Calu3 (cell line): Measurements from ENCODE around the gene MYO1E. TPM values are rescaled to one million over a fixed set of nuclear protein-coding genes. Genes with fewer than 3 reads are reported as not detected.

Experiments used
- BruUV-seq: library from RNA; stranded (reverse); fragments of 400-500 nt; replicated peaks from 2 replicates; lab custom pipeline; 2021; lab: Mats Ljungman, UMichigan
- CTCF ChIA-PET: fragments of 300-600 bp; sonication (Branson Sonifier 250); formaldehyde crosslinking; loops from one replicate; lab custom pipeline; 2022; ENCODE audit warnings: antibody characterized with exemption; lab: Charles Lee
- DNase-seq: peaks from one replicate; pipeline ENCODE4 v3.0.0; 2022
- H3K27ac Mint-ChIP-seq: one replicate; pipeline ENCODE4 v1.8.0; 2022; ENCODE audit warnings: mixed read lengths; ENCODE audit not compliant: unreplicated experiment
- H3K27me3 Mint-ChIP-seq: one replicate; pipeline ENCODE4 v1.8.0; 2022; ENCODE audit warnings: mixed read lengths; ENCODE audit not compliant: unreplicated experiment
- H3K36me3 Mint-ChIP-seq: one replicate; pipeline ENCODE4 v1.8.0; 2022; ENCODE audit warnings: mild to moderate bottlenecking, moderate library complexity, mixed read lengths; ENCODE audit not compliant: insufficient read depth, unreplicated experiment
- H3K4me1 Mint-ChIP-seq: one replicate; pipeline ENCODE4 v1.8.0; 2022; ENCODE audit warnings: mild to moderate bottlenecking, low read depth, mixed read lengths; ENCODE audit not compliant: unreplicated experiment
- H3K4me3 Mint-ChIP-seq: one replicate; pipeline ENCODE4 v1.8.0; 2022; ENCODE audit warnings: mild to moderate bottlenecking, low read depth, moderate library complexity, mixed read lengths; ENCODE audit not compliant: unreplicated experiment
- H3K9me3 Mint-ChIP-seq: one replicate; pipeline ENCODE4 v1.8.0; 2022; ENCODE audit warnings: low read depth, mixed read lengths; ENCODE audit not compliant: unreplicated experiment
- intact Hi-C: fragments of 100-400 bp; cut with micrococcal nuclease; formaldehyde crosslinking; loops from one replicate; pipeline ENCODE4 v1.10.0; 2022; ENCODE audit not compliant: unreplicated experiment
- total RNA-seq: library from RNA; stranded (reverse); gene quantifications from 2 replicates; pipeline ENCODE4 v1.2.3, GENCODE V29; 2022
- TF ChIP-seq, protein P1 (sequence below): fragments of 200-600 bp; IDR thresholded peaks from one replicate; pipeline ENCODE4 v1.8.0; 2022; ENCODE audit warnings: antibody characterized with exemption; ENCODE audit not compliant: unreplicated experiment

MYO1E gene
- total RNA-seq, 1 experiment from 2014 or later: 617 TPM

DNA sequence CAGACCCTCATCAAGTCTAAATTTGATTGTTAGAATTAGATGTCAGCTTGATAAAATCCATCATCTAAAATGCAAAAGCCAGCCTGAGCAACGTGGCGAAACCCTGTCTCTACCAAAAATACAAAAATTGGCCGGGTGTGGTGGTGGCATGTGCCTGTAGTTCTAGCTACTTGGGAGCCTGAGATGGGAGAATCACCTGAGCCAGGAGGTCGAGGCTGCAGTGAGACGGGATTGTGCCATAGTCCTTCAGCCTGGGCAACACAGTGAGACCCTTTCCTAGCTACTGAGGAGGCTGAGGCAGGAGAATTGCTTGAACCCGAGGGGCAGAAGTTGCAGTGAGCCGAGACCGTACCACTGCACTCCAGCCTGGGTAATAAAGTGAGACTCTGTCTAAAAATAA, 69.5 kb downstream of the MYO1E start:
- no peak for DNase-seq
- H3K27ac Mint-ChIP-seq: peak overlapping the region; percentile 92
- CTCF ChIA-PET: interaction anchor here (0.6 to 1.3 kb wide), 3 partner anchors 11 to 93 kb away, joined by 3 to 11 read pairs (median 5); no protein-coding TSS in a partner anchor
- no peaks in the 10 kb centered on the region for H3K9me3 Mint-ChIP-seq
- H3K4me1 Mint-ChIP-seq: peaks cover 88% of the 10 kb centered on the region
- intact Hi-C loops: no loop called here
- peak overlapping the region; percentile 29 for H3K4me3 Mint-ChIP-seq
- peaks cover 56% of the 10 kb centered on the region for H3K36me3 Mint-ChIP-seq
- TF ChIP-seq, protein P1, sequence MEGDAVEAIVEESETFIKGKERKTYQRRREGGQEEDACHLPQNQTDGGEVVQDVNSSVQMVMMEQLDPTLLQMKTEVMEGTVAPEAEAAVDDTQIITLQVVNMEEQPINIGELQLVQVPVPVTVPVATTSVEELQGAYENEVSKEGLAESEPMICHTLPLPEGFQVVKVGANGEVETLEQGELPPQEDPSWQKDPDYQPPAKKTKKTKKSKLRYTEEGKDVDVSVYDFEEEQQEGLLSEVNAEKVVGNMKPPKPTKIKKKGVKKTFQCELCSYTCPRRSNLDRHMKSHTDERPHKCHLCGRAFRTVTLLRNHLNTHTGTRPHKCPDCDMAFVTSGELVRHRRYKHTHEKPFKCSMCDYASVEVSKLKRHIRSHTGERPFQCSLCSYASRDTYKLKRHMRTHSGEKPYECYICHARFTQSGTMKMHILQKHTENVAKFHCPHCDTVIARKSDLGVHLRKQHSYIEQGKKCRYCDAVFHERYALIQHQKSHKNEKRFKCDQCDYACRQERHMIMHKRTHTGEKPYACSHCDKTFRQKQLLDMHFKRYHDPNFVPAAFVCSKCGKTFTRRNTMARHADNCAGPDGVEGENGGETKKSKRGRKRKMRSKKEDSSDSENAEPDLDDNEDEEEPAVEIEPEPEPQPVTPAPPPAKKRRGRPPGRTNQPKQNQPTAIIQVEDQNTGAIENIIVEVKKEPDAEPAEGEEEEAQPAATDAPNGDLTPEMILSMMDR: no peak
- BruUV-seq: no TSS peak
- no peaks in the 10 kb centered on the region for H3K27me3 Mint-ChIP-seq

DNA sequence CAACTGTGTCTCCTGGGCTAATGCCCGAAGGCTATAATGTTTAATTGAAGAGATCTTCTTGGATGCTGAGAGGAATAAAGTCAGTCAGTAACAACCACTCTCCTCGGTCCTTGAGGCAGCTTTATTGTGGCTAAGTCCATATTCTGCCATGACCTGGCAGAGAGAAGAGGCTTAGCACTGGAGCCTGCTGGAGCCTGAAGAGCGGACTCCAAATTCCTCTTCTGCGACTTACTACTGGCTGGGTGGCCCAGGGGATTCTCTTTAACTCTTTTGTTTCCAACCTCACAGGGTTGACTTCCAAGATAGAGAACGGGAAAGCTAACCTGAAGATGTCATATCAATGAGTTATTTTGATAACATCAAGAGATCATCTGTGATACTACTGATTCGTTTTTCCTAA, 71.1 kb downstream of the MYO1E start:
- no peak overlapping the region for H3K4me3 Mint-ChIP-seq
- BruUV-seq: no TSS peak
- H3K4me1 Mint-ChIP-seq: peaks cover 85% of the 10 kb centered on the region
- CTCF ChIA-PET: interaction anchor here (0.6 kb wide), 1 partner anchor 45 kb away, joined by 3 read pairs; no protein-coding TSS in a partner anchor
- peaks cover 60% of the 10 kb centered on the region for H3K36me3 Mint-ChIP-seq
- no peaks in the 10 kb centered on the region for H3K27me3 Mint-ChIP-seq
- no peaks in the 10 kb centered on the region for H3K9me3 Mint-ChIP-seq
- no peak for DNase-seq
- intact Hi-C loops: no loop called here
- peak overlapping the region; percentile 92 for H3K27ac Mint-ChIP-seq
- TF ChIP-seq, protein P1: no peak

DNA sequence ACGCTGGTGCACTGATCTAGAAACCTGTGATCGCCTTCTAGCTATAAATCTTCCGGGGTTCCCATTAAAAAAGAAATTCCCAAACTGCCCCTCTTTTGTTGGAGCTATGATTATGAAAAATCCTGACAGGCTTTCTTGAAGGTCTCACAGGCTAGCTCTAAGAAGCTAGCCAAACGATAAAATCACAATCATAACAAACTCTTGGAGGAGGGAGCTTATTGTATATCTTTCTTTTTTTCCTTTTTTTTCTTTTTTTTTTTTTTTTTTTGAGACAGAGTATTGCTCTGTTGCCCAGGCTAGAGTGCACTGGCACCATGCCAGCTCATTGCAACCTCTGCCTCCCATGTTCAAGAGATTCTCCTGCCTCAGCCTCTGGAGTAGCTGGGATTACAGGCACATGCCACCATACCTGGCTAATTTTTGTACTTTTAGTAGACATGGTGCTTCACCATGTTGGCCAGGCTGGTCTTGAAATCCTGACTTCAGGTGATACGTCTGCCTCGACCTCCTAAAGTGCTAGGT, 72.0 kb downstream of the MYO1E start:
- BruUV-seq: TSS peak; percentile 24

DNA sequence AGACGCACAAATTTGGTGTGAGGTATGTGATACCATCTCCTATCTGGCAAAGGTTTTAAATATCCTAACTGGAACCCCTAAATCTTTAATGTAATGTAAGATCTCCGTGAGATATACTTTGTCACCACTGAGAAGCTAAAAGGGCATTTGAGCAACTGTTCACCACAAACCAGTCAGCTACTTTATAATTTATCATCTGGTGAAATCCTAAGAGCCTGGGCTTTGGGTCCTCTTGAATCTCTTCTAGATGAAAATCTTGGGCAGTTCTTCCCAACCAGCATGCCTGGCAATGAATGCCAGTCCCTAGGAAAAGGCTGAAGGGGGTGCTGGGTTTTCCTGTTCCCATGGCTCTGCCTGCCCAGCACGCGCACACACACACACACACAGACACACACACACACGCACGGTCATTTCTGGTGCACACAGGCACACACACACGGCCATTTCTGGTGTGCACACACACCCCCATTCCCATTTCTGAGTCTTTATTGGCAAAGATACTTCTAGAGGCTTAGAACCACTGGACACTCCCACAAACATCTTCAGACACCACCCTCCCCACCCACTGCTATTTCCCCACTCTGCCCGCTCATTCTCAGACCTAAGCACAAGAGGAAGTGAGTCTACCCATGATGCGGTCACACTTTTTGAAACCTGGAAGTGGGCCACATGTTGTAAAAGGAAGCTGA, 72.6 kb downstream of the MYO1E start:
- H3K27me3 Mint-ChIP-seq: no peaks in the 10 kb centered on the region
- CTCF ChIA-PET: interaction anchor here (0.6 to 3.1 kb wide), 14 partner anchors 8 to 322 kb away, joined by 3 to 13 read pairs (median 6); no protein-coding TSS in a partner anchor
- BruUV-seq: TSS peak; percentile 73
- peak overlapping the region; percentile 92 for H3K27ac Mint-ChIP-seq
- H3K4me1 Mint-ChIP-seq: peaks cover 85% of the 10 kb centered on the region
- intact Hi-C loops: loop anchor here (5.0 kb wide), 1 partner anchor 32 kb away; no protein-coding TSS in a partner anchor
- H3K36me3 Mint-ChIP-seq: peaks cover 65% of the 10 kb centered on the region
- H3K9me3 Mint-ChIP-seq: no peaks in the 10 kb centered on the region
- TF ChIP-seq, protein P1: no peak
- peak overlapping the region; percentile 45 for H3K4me3 Mint-ChIP-seq
- peak; percentile 83 for DNase-seq

More for the DNA sequence above, 72.0 kb downstream of the MYO1E start:
- Mint-ChIP-seq H3K36me3 (peaks cover 65% of the 10 kb centered on the region), H3K4me3 (peak overlapping the region; percentile 45), H3K27ac (peak overlapping the region; percentile 92), H3K4me1 (peaks cover 85% of the 10 kb centered on the region), H3K9me3 (no peaks in the 10 kb centered on the region), H3K27me3 (no peaks in the 10 kb centered on the region)
- TF ChIP-seq, protein P1: no peak
- CTCF ChIA-PET: interaction anchor here (0.6 to 3.1 kb wide), 11 partner anchors 9 to 110 kb away, joined by 3 to 13 read pairs (median 6); no protein-coding TSS in a partner anchor
- DNase-seq: no peak
- intact Hi-C loops: no loop called here
